B cell (primary cell): ENCODE results near the gene ORMDL3. TPM values are rescaled to one million over a fixed set of nuclear protein-coding genes. Genes with fewer than 3 reads are reported as not detected.

Source experiments
- ATAC-seq: fragments of 200-7000 bp; cut with Tn5 transposase; one replicate; pipeline ENCODE4 v1.10.0; 2021; ENCODE audit warnings: low read depth, mild to moderate bottlenecking, moderate number of reproducible peaks, moderate library complexity
- CTCF ChIA-PET: fragments of 350-600 bp; sonication (Branson Sonifier 250); formaldehyde crosslinking; loops from one replicate; lab custom pipeline; 2021; ENCODE audit warnings: antibody characterized with exemption, inconsistent platforms; lab: Charles Lee
- POLR2A ChIA-PET: fragments of 350-600 bp; sonication (Branson Sonifier 250); formaldehyde crosslinking; loops from one replicate; lab custom pipeline; 2021; ENCODE audit warnings: antibody characterized with exemption; lab: Charles Lee
- DNase-seq: peaks from one replicate; pipeline ENCODE4 v3.0.0; 2013
- H2AFZ ChIP-seq: 2 replicates; pipeline ENCODE4 v1.6.1; 2012; ENCODE audit warnings: mild to moderate bottlenecking, low read depth, low read length; ENCODE audit not compliant: insufficient read depth, poor library complexity, severe bottlenecking
- H3K27ac ChIP-seq, 2 donors: 1 replicate in 1 of 2; 2 replicates in 1 of 2; pipeline ENCODE4 v1.5.1; 2012 to 2013; ENCODE audit warnings: low read length in 2 of 2, mild to moderate bottlenecking in 2 of 2, moderate library complexity in 1 of 2
- H3K27me3 ChIP-seq, 4 experiments: fragments of 200-600 bp in 1 of 4; sonication (generic) in 1 of 4; replicated peaks in 1 of 4; 1 replicate in 2 of 4; 2 replicates in 2 of 4; pipeline versions ENCODE4 v1.6.1 to v1.7.0; 2013 to 2016; ENCODE audit warnings: low read length in 3 of 4, mild to moderate bottlenecking in 2 of 4, mixed read lengths in 1 of 4, moderate library complexity in 1 of 4; ENCODE audit not compliant: insufficient read depth in 4 of 4, control insufficient read depth in 3 of 4; ENCODE audit errors: control extremely low read depth in 1 of 4
- H3K36me3 ChIP-seq, 2 experiments: replicated peaks in 1 of 2; 1 replicate in 1 of 2; 2 replicates in 1 of 2; pipeline versions ENCODE4 v1.6.1 to v1.7.1; 2013; ENCODE audit warnings: low read length in 1 of 2; ENCODE audit not compliant: insufficient read depth in 2 of 2, control insufficient read depth in 1 of 2; ENCODE audit errors: control extremely low read depth in 1 of 2, extremely low read depth in 1 of 2
- H3K4me1 ChIP-seq, 2 donors: fragments of 200-600 bp in 1 of 2; sonication (generic) in 1 of 2; 1 replicate in 1 of 2; 2 replicates in 1 of 2; pipeline versions ENCODE4 v1.5.1 to v1.6.1; 2013 to 2017; ENCODE audit warnings: low read length in 2 of 2; ENCODE audit not compliant: control insufficient read depth in 2 of 2, insufficient read depth in 2 of 2
- H3K4me2 ChIP-seq: replicated peaks from 2 replicates; pipeline ENCODE3; 2012; ENCODE audit warnings: mild to moderate bottlenecking, low read depth, low read length; ENCODE audit not compliant: poor library complexity, severe bottlenecking
- H3K4me3 ChIP-seq, 5 experiments: fragments of 200-600 bp in 1 of 5; sonication (generic) in 1 of 5; 1 replicate in 3 of 5; 2 replicates in 2 of 5; pipeline versions ENCODE4 v1.5.1 to v1.7.0; 2011 to 2016; ENCODE audit warnings: low read length in 4 of 5, mild to moderate bottlenecking in 4 of 5, low read depth in 2 of 5, control low read depth in 1 of 5, moderate library complexity in 1 of 5; ENCODE audit not compliant: insufficient read depth in 1 of 5; ENCODE audit errors: control extremely low read depth in 1 of 5, extremely low read depth in 1 of 5
- H3K79me2 ChIP-seq: fragments of 200-600 bp; sonication (generic); one replicate; pipeline ENCODE4 v1.6.0; 2016; ENCODE audit warnings: low read length; ENCODE audit not compliant: control insufficient read depth, insufficient read depth
- H3K9ac ChIP-seq: fragments of 200-600 bp; sonication (generic); 2 replicates; pipeline ENCODE4 v1.6.1; 2017; ENCODE audit warnings: mild to moderate bottlenecking, low read length, moderate library complexity
- H3K9me3 ChIP-seq, 3 donors: one replicate each; pipeline versions ENCODE4 v1.6.1 to v1.7.1; 2013; ENCODE audit warnings: low read length in 2 of 3; ENCODE audit not compliant: control insufficient read depth in 2 of 3, insufficient read depth in 1 of 3; ENCODE audit errors: control extremely low read depth in 1 of 3
- H4K20me1 ChIP-seq: 2 replicates; pipeline ENCODE4 v1.6.0; 2012; ENCODE audit warnings: mild to moderate bottlenecking, low read length; ENCODE audit not compliant: insufficient read depth, control insufficient read depth, poor library complexity, severe bottlenecking
- H3K27ac Mint-ChIP-seq: one replicate; pipeline ENCODE4 v1.8.0; 2021; ENCODE audit warnings: mixed read lengths
- H3K27me3 Mint-ChIP-seq: one replicate; pipeline ENCODE4 v1.8.0; 2021; ENCODE audit warnings: mixed read lengths
- H3K4me1 Mint-ChIP-seq: one replicate; pipeline ENCODE4 v1.8.0; 2021; ENCODE audit warnings: mixed read lengths
- H3K4me3 Mint-ChIP-seq: one replicate; pipeline ENCODE4 v1.8.0; 2021; ENCODE audit warnings: mixed read lengths
- H3K9me3 Mint-ChIP-seq: one replicate; pipeline ENCODE4 v1.8.0; 2022; ENCODE audit warnings: mixed read lengths; ENCODE audit not compliant: insufficient read depth
- EZH2 ChIP-seq: IDR thresholded peaks from 2 replicates; pipeline ENCODE4 v1.6.1; 2012; ENCODE audit warnings: borderline replicate concordance, low read depth, mild to moderate bottlenecking, moderate library complexity, low read length; ENCODE audit not compliant: insufficient read depth, poor library complexity, severe bottlenecking
- WGBS: methylation state at CpG from one replicate; pipeline ENCODE4 v1.1.5; 2013; ENCODE audit warnings: missing lambda C conversion rate; ENCODE audit not compliant: insufficient coverage; 5-methylcytosine and 5-hydroxymethylcytosine counted together
- intact Hi-C: fragments of 100-400 bp; cut with micrococcal nuclease; formaldehyde crosslinking; loops from one replicate; pipeline ENCODE4 v1.10.0; 2022
- polyA plus RNA-seq: library from polyadenylated mRNA; depleted of rRNA; stranded (reverse); fragments of >200 nt; gene quantifications from 2 replicates; pipeline ENCODE4 v1.2.3, GENCODE V29; 2012
- total RNA-seq, 2 donors: library from RNA; stranded (reverse); fragments of 120-200 nt in 1 of 2; gene quantifications; 1 replicate in 1 of 2; 2 replicates in 1 of 2; pipeline versions ENCODE4 v1.2.3 to v1.2.4, GENCODE V29; 2013 to 2022
- TF ChIP-seq, protein P1 (sequence below): fragments of 200-600 bp; IDR thresholded peaks from one replicate; pipeline ENCODE4 v1.8.0; 2022; ENCODE audit warnings: antibody characterized with exemption, mild to moderate bottlenecking

ORMDL3 gene
- total and polyA plus RNA-seq, 2 donors (not counting 1 experiment from before 2014, with no cell fraction given) = 51.8 to 90.6 TPM

DNA sequence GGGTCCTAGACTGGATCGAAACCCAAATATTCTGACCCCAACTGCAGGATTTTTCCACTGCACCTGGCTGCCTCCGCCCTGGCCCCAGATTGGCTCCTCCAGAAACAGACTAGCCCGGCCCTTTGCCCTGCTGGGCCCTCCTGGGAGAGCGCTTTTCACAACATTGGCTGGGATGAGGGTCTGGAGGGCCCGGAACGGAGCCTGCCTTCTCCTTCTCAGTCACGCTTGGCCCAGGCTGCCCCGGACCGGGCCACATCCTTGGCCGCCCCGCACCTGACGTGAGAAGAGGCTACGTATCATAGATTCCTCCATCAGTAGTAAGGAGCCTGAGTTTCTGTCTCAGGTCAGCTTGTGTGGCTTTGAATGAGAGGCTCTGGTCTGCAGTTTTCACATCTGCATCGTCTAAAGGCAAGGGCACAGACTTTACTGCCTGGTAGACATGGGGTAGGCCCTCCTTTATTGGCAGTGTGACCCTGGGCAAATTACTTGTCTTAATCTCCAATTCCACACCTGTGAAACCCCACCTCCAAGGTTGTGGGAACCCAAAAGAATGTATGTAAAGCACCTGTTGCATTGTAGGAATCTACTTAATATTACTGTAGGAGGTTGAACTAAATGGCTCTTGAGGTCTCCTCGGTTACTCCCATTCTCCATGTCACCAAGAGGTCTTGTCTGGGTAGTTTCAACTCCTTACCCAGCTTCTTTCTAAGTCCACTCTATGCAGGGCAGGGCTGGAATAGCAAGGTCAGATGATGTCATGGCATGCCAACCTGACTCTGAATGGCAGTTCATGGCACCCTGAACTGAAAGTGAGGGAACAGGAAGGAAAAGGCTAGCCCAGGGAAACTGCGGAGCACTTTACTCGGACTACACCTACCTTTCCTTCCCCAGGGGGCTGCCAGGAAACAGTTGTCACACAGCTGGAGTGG, 792 bp upstream of the ORMDL3 start:
- TF ChIP-seq EZH2 = no peak
- TF ChIP-seq, protein P1, sequence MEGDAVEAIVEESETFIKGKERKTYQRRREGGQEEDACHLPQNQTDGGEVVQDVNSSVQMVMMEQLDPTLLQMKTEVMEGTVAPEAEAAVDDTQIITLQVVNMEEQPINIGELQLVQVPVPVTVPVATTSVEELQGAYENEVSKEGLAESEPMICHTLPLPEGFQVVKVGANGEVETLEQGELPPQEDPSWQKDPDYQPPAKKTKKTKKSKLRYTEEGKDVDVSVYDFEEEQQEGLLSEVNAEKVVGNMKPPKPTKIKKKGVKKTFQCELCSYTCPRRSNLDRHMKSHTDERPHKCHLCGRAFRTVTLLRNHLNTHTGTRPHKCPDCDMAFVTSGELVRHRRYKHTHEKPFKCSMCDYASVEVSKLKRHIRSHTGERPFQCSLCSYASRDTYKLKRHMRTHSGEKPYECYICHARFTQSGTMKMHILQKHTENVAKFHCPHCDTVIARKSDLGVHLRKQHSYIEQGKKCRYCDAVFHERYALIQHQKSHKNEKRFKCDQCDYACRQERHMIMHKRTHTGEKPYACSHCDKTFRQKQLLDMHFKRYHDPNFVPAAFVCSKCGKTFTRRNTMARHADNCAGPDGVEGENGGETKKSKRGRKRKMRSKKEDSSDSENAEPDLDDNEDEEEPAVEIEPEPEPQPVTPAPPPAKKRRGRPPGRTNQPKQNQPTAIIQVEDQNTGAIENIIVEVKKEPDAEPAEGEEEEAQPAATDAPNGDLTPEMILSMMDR = no peak
- no peaks in the 10 kb centered on the region for H3K27me3 ChIP-seq
- H3K27me3 Mint-ChIP-seq = no peaks in the 10 kb centered on the region
- H3K9ac ChIP-seq = peak overlapping the region; percentile 81
- H3K4me1 Mint-ChIP-seq = peaks cover 36% of the 10 kb centered on the region
- no peak for DNase-seq
- peak overlapping the region; percentile 20 to 25 for H3K27ac ChIP-seq
- CTCF ChIA-PET = interaction anchor here (0.6 to 1.9 kb wide), 3 partner anchors 12 to 54 kb away, joined by 3 to 7 read pairs (median 6); partner anchors contain the start of gene PSMD3
- H3K79me2 ChIP-seq = peaks cover 53% of the 10 kb centered on the region
- peaks cover 0 to 11% of the 10 kb centered on the region in 2 experiments for H3K36me3 ChIP-seq
- H3K27ac Mint-ChIP-seq = peak overlapping the region; percentile 87
- H3K4me3 Mint-ChIP-seq = peak overlapping the region; percentile 92
- peak overlapping the region; percentile 85 for H2AFZ ChIP-seq
- peaks cover 33 to 34% of the 10 kb centered on the region in 2 donors for H3K4me1 ChIP-seq
- H4K20me1 ChIP-seq = peaks cover 42% of the 10 kb centered on the region
- no peaks in the 10 kb centered on the region for H3K9me3 Mint-ChIP-seq
- H3K4me2 ChIP-seq = peak overlapping the region; percentile 89
- intact Hi-C loops = loop anchor here (1.0 to 10.0 kb wide), 8 partner anchors 25 to 476 kb away; partner anchors contain the start of genes MED1, MED24, MIEN1 and PSMD3
- peak overlapping the region; percentile 66 to 93 (median 79) for H3K4me3 ChIP-seq
- no peaks in the 10 kb centered on the region for H3K9me3 ChIP-seq
- POLR2A ChIA-PET = interaction anchor here (1.2 kb wide), 1 partner anchor 53 kb away, joined by 3 read pairs; no protein-coding TSS in a partner anchor
- WGBS = 37% methylated on average over 15 of the region's 17 CpGs
- peak; percentile 8 for ATAC-seq
